ENCODE data around the gene PLD5. TPM values are rescaled to one million over a fixed set of nuclear protein-coding genes. Genes with fewer than 3 reads are reported as not detected.
A peak's percentile ranks its signal among the peaks of the same experiment; 100 is the strongest.

Gene PLD5
- total RNA-seq, 1 donor = not detected

DNA sequence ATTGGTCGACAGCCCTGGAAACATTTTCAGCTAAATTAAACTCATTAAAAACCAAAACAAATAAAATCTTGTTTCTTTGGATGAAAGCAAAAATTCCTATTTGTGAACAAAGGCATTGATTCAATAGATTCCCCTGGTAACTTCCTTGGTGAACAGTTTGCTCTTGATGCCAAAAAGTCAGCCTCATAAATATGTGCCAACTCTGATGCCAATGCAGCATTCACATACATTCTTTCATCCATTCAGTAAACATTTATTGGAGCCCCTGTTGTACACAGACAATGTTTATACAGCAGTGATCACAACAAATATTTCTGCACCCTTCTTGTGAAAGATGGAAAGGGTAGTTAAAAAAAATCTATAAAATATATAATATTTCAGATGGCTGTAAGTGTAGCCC is 107.8 kb downstream of the PLD5 start:
- H3K79me2 ChIP-seq (ENCODE audit: insufficient read depth, low read length) = no peaks in the 10 kb centered on the region
- no peaks in the 10 kb centered on the region for H3K36me3 ChIP-seq (ENCODE audit: insufficient read depth, low read length)
- H3K4me1 ChIP-seq (ENCODE audit: insufficient read depth, low read length) = no peaks in the 10 kb centered on the region
- no peak for DNase-seq (ENCODE audit: insufficient read length, low spot score, missing footprints)
- no peak overlapping the region for H3K27ac ChIP-seq (ENCODE audit: low read depth, low read length)
- H2AFZ ChIP-seq (ENCODE audit: low read length) = no peak overlapping the region
- H3K4me3 ChIP-seq (ENCODE audit: insufficient read depth, low read length) = no peak overlapping the region
- no peak for TF ChIP-seq CTCF (IDR thresholded peaks at IDR 0.05; ENCODE audit: extremely low read depth, low read depth, low read length)
- H3K27me3 ChIP-seq (ENCODE audit: insufficient read depth, low read length) = no peaks in the 10 kb centered on the region
- H3K4me2 ChIP-seq (ENCODE audit: insufficient read depth, low read length) = no peak overlapping the region
- no peaks in the 10 kb centered on the region for H4K20me1 ChIP-seq (ENCODE audit: insufficient read depth, low read length)
- H3K9me3 ChIP-seq (ENCODE audit: low read depth, low read length) = no peaks in the 10 kb centered on the region

DNA sequence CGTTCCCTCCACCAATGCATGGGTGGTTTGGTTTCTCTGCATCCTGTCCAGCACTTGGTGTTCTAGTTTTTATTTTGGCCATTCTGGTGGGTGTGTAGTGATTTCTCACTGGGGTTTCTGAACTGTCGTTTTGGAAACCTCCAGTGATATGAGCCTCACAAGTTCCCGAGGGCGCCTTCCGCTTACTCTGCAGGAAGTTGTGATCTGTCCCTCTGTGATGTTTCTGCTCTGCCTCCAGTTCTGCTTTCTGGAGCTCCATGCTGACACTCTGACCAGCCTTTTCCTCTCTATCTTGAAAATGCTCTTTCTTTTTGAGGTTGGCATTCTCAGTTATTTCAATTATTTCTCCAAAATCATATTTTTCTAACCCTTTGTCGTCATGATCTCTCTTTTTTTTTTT is 111.6 kb downstream of the PLD5 start:
- H3K4me2 ChIP-seq (ENCODE audit: insufficient read depth, low read length) = no peak overlapping the region
- H3K4me1 ChIP-seq (ENCODE audit: insufficient read depth, low read length) = no peaks in the 10 kb centered on the region
- TF ChIP-seq CTCF (IDR thresholded peaks at IDR 0.05; ENCODE audit: extremely low read depth, low read depth, low read length) = no peak
- no peak overlapping the region for H3K4me3 ChIP-seq (ENCODE audit: insufficient read depth, low read length)
- H4K20me1 ChIP-seq (ENCODE audit: insufficient read depth, low read length) = no peaks in the 10 kb centered on the region
- no peaks in the 10 kb centered on the region for H3K79me2 ChIP-seq (ENCODE audit: insufficient read depth, low read length)
- no peak overlapping the region for H3K27ac ChIP-seq (ENCODE audit: low read depth, low read length)
- DNase-seq (ENCODE audit: insufficient read length, low spot score, missing footprints) = no peak
- H2AFZ ChIP-seq (ENCODE audit: low read length) = no peak overlapping the region
- no peaks in the 10 kb centered on the region for H3K36me3 ChIP-seq (ENCODE audit: insufficient read depth, low read length)
- H3K9me3 ChIP-seq (ENCODE audit: low read depth, low read length) = no peaks in the 10 kb centered on the region
- no peaks in the 10 kb centered on the region for H3K27me3 ChIP-seq (ENCODE audit: insufficient read depth, low read length)

DNA sequence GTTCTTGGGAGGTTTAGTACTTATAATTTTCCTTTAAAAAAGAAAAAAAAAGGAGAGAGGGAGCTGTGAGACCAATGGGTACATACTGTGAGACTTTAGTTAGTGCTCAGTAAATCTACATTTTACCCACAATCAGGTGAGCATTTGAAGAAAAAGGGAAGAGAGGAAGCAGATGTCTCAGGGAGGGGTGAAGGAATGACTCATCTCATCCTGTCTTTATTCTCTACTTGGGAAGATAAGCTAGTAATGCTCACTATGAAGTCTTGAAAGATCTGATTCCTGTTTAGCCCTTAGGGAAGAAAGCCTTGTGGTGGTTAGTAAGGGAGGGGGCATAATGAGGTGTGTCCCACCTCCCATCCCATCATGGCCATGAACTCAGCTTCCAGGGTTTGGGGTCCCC is 112.6 kb downstream of the PLD5 start:
- H4K20me1 ChIP-seq (ENCODE audit: insufficient read depth, low read length) = no peaks in the 10 kb centered on the region
- no peak for TF ChIP-seq CTCF (IDR thresholded peaks at IDR 0.05; ENCODE audit: extremely low read depth, low read depth, low read length)
- H3K36me3 ChIP-seq (ENCODE audit: insufficient read depth, low read length) = no peaks in the 10 kb centered on the region
- no peak overlapping the region for H3K27ac ChIP-seq (ENCODE audit: low read depth, low read length)
- H3K4me2 ChIP-seq (ENCODE audit: insufficient read depth, low read length) = no peak overlapping the region
- no peaks in the 10 kb centered on the region for H3K4me1 ChIP-seq (ENCODE audit: insufficient read depth, low read length)
- no peaks in the 10 kb centered on the region for H3K9me3 ChIP-seq (ENCODE audit: low read depth, low read length)
- H3K79me2 ChIP-seq (ENCODE audit: insufficient read depth, low read length) = no peaks in the 10 kb centered on the region
- H3K4me3 ChIP-seq (ENCODE audit: insufficient read depth, low read length) = no peak overlapping the region
- no peaks in the 10 kb centered on the region for H3K27me3 ChIP-seq (ENCODE audit: insufficient read depth, low read length)
- no peak overlapping the region for H2AFZ ChIP-seq (ENCODE audit: low read length)
- no peak for DNase-seq (ENCODE audit: insufficient read length, low spot score, missing footprints)

GRCh38 chr1:242405947-242406346 is 118.5 kb downstream of the PLD5 start:
- peak; percentile 41 for DNase-seq (ENCODE audit: insufficient read length, low spot score, missing footprints)
- Histone ChIP-seq H3K4me3 (ENCODE audit: insufficient read depth, low read length) (no peak overlapping the region), H3K4me2 (ENCODE audit: insufficient read depth, low read length) (no peak overlapping the region), H3K36me3 (ENCODE audit: insufficient read depth, low read length) (no peaks in the 10 kb centered on the region), H4K20me1 (ENCODE audit: insufficient read depth, low read length) (no peaks in the 10 kb centered on the region), H3K27ac (ENCODE audit: low read depth, low read length) (no peak overlapping the region), H3K79me2 (ENCODE audit: insufficient read depth, low read length) (no peaks in the 10 kb centered on the region), H3K9me3 (ENCODE audit: low read depth, low read length) (peaks cover 2% of the 10 kb centered on the region), H3K4me1 (ENCODE audit: insufficient read depth, low read length) (no peaks in the 10 kb centered on the region), H3K27me3 (ENCODE audit: insufficient read depth, low read length) (no peaks in the 10 kb centered on the region), H2AFZ (ENCODE audit: low read length) (no peak overlapping the region)
- no peak for TF ChIP-seq CTCF (IDR thresholded peaks at IDR 0.05; ENCODE audit: extremely low read depth, low read depth, low read length)

Measured in osteoblast (primary cell).